HUDEP-2 (cell line): Measurements from ENCODE around the gene SOX21.
"Not testable (repeated sequence)": the region's sequence is repeated elsewhere in the genome, so short reads cannot be mapped to it uniquely, and the experiment has no call there.

Experiments
- DNase-seq, 76 experiments: peaks; one replicate each; lab custom pipeline; 2025; ENCODE audit not compliant: unreplicated experiment in 76 of 76; lab: John Stamatoyannopoulos, UW

The SOX21 gene

GRCh38 chr13:94712287-94712811 is at the start of gene SOX21:
Gene SOX21, minus strand, starts transcription at chr13:94712545. Its CDS starts 496 bp downstream, at chr13:94712049.
- DNase-seq: peak in 73 of 76 experiments; percentile 12 to 81 (median 58)

GRCh38 chr13:94761407-94761806 is 49.1 kb upstream of the SOX21 start:
- DNase-seq: no peak

GRCh38 chr13:94759120-94759728 is 46.9 kb upstream of the SOX21 start:
- no peak for DNase-seq

- no peak for DNase-seq
Measured at GRCh38 chr13:94758436-94758960, 46.2 kb upstream of the SOX21 start.

- DNase-seq: no peak
Measured at GRCh38 chr13:94753327-94753726, 41.0 kb upstream of the SOX21 start.

- no peak for DNase-seq
Measured at GRCh38 chr13:94749162-94749561, 36.8 kb upstream of the SOX21 start.

GRCh38 chr13:94739235-94739634 is 26.9 kb upstream of the SOX21 start:
- DNase-seq: no peak

- no peak for DNase-seq
Measured at GRCh38 chr13:94731028-94731427, 18.7 kb upstream of the SOX21 start.

GRCh38 chr13:94729941-94730340 is 17.6 kb upstream of the SOX21 start:
- not testable (repeated sequence) for DNase-seq

- DNase-seq: no peak
Measured at GRCh38 chr13:94726425-94726824, 14.1 kb upstream of the SOX21 start.

- DNase-seq: no peak
Measured at GRCh38 chr13:94722609-94723345, 10.4 kb upstream of the SOX21 start.

- not testable (repeated sequence) for DNase-seq
Measured at GRCh38 chr13:94718697-94719096, 6.4 kb upstream of the SOX21 start.

GRCh38 chr13:94717916-94718315 is 5.6 kb upstream of the SOX21 start:
- DNase-seq: peak in 3 of 76 experiments; percentile 0 to 9 (median 8)

- peak in 16 of 76 experiments; percentile 4 to 44 (median 15) for DNase-seq
Measured at GRCh38 chr13:94716016-94716415, 3.7 kb upstream of the SOX21 start.

- DNase-seq: peak in 6 of 76 experiments; percentile 31 to 56 (median 42)
Measured at GRCh38 chr13:94713561-94714182, 1.3 kb upstream of the SOX21 start.

- peak in 62 of 76 experiments; percentile 3 to 73 (median 52) for DNase-seq
Measured at GRCh38 chr13:94712812-94713560, 641 bp upstream of the SOX21 start.

- peak in 40 of 76 experiments; percentile 11 to 84 (median 38) for DNase-seq
Measured at GRCh38 chr13:94711561-94712286, 621 bp downstream of the SOX21 start.

- peak in 66 of 76 experiments; percentile 8 to 74 (median 43) for DNase-seq
Measured at GRCh38 chr13:94710881-94711560, 1.3 kb downstream of the SOX21 start.
